Karpas-422 (cell line): ENCODE data around the gene MAJIN. TPM values are rescaled to one million over a fixed set of nuclear protein-coding genes. Genes with fewer than 3 reads are reported as not detected.
A peak's percentile ranks its signal among the peaks of the same experiment; 100 is the strongest.
"Not testable (repeated sequence)": the region's sequence is repeated elsewhere in the genome, so short reads cannot be mapped to it uniquely, and the experiment has no call there.

Experiments used
- DNase-seq: peaks from one replicate; pipeline ENCODE4 v3.0.0-alpha.2; 2015
- H2AFZ ChIP-seq: fragments of 200-600 bp; sonication (generic); 2 replicates; pipeline ENCODE4 v1.6.1; 2014; ENCODE audit warnings: antibody characterized with exemption, low read length, mixed read lengths
- H3K27ac ChIP-seq: fragments of 200-600 bp; sonication (generic); 2 replicates; pipeline ENCODE4 v1.5.1; 2014; ENCODE audit warnings: mild to moderate bottlenecking, low read length, moderate library complexity
- H3K27me3 ChIP-seq: fragments of 200-600 bp; sonication (generic); 2 replicates; pipeline ENCODE4 v1.6.1; 2014; ENCODE audit warnings: low read length, mixed read lengths
- H3K36me3 ChIP-seq: fragments of 200-600 bp; sonication (generic); 2 replicates; pipeline ENCODE4 v1.6.1; 2014; ENCODE audit warnings: low read length, mixed read lengths; ENCODE audit not compliant: insufficient read depth
- H3K4me1 ChIP-seq: fragments of 200-600 bp; sonication (generic); 2 replicates; pipeline ENCODE4 v1.6.1; 2014; ENCODE audit warnings: mild to moderate bottlenecking, low read length, mixed read lengths
- H3K4me2 ChIP-seq: fragments of 200-600 bp; sonication (generic); 2 replicates; pipeline ENCODE4 v1.6.1; 2014; ENCODE audit warnings: low read length, low read depth, mild to moderate bottlenecking; ENCODE audit not compliant: poor library complexity, severe bottlenecking
- H3K4me3 ChIP-seq: fragments of 200-600 bp; sonication (generic); 2 replicates; pipeline ENCODE4 v1.5.1; 2014; ENCODE audit warnings: mild to moderate bottlenecking, antibody characterized with exemption, low read length, mixed read lengths
- H3K79me2 ChIP-seq: fragments of 200-600 bp; sonication (generic); 2 replicates; pipeline ENCODE4 v1.6.1; 2014; ENCODE audit warnings: mild to moderate bottlenecking, low read length, mixed read lengths
- H3K9ac ChIP-seq: fragments of 200-600 bp; sonication (generic); 2 replicates; pipeline ENCODE4 v1.6.0; 2014; ENCODE audit warnings: low read length
- H3K9me2 ChIP-seq: fragments of 200-600 bp; sonication (generic), shearing (Covaris generic); replicated peaks from 2 replicates; pipeline ENCODE4 v1.6.0; 2014; ENCODE audit warnings: mild to moderate bottlenecking, low read length, moderate library complexity; ENCODE audit not compliant: insufficient read depth
- H3K9me3 ChIP-seq: fragments of 300-700, 200-600 bp; sonication (generic); 2 replicates; pipeline ENCODE4 v1.6.1; 2014; ENCODE audit warnings: low read length, mixed read lengths
- H4K20me1 ChIP-seq: fragments of 200-600 bp; sonication (generic); 2 replicates; pipeline ENCODE4 v1.6.1; 2014; ENCODE audit warnings: mild to moderate bottlenecking, antibody characterized with exemption, low read length, low read depth; ENCODE audit not compliant: insufficient read depth
- total RNA-seq: library from RNA; depleted of rRNA; stranded (reverse); fragments of >200 nt; shearing (Covaris generic); gene quantifications from 2 replicates; pipeline ENCODE4 v1.2.3, GENCODE V29; 2014; ENCODE audit warnings: low replicate concordance

The MAJIN gene
- total RNA-seq, 1 experiment from 2014 or later, result not detected

DNA sequence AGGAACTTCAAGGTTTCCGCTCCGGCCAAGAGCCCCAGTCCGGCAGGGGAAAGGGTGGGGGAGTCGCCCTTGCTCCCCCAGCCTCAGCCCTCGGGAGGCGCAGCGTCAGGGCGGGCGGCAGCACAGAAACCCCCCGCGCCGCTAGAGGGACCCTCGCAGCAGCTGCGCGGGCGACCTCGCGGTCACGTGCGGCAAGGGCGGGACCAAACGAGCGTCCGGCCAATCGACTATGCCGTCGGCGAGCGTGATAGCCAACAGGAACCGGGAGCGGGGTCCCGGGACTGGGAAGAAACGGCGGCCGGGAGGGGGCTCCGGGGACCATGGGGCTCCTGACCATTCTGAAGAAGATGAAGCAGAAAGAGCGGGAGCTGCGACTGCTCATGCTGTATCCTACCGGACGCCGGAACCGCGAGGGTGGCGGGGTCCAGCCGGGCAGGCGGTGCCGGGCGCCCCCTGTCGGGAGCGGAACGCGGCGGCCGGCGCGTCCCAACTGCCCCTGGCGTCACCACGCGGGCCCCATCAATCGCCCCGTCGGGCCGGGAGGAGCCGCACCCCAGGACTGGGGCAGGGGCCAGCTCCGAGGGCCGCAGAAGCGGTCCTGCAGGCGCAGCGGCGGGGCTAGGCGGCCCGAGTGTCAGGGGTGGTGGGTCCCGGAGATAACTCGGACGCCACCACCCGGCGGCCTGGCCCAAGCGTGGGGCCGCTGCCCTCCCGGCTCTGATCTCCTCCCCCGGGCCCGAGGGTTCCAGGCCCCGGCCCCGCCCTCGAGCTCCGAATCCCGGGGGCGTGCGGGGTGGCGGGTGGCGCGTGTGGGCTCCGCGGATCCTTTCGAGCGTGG, 42.2 kb upstream of the MAJIN start, which contains the start of gene ARL2:
Gene ARL2, plus strand, starts transcription at position 273 of the 838 bp plus-strand sequence. Its CDS starts 48 bp downstream, at position 321.
- Histone ChIP-seq H2AFZ (peak within 1 kb of the TSS; percentile 93), H3K79me2 (peaks cover 18% of the 10 kb centered on the region), H4K20me1 (no peaks in the 10 kb centered on the region), H3K4me3 (peak within 1 kb of the TSS; percentile 75), H3K9me2 (no peaks in the 10 kb centered on the region), H3K27me3 (no peaks in the 10 kb centered on the region), H3K9ac (peak within 1 kb of the TSS; percentile 95), H3K9me3 (no peaks in the 10 kb centered on the region), H3K27ac (peak within 1 kb of the TSS; percentile 85), H3K4me2 (peak within 1 kb of the TSS; percentile 94), H3K4me1 (peaks cover 17% of the 10 kb centered on the region), H3K36me3 (peaks cover 13% of the 10 kb centered on the region; the same call in 1 of the 2 replicates)
- peak; percentile 96 for DNase-seq

DNA sequence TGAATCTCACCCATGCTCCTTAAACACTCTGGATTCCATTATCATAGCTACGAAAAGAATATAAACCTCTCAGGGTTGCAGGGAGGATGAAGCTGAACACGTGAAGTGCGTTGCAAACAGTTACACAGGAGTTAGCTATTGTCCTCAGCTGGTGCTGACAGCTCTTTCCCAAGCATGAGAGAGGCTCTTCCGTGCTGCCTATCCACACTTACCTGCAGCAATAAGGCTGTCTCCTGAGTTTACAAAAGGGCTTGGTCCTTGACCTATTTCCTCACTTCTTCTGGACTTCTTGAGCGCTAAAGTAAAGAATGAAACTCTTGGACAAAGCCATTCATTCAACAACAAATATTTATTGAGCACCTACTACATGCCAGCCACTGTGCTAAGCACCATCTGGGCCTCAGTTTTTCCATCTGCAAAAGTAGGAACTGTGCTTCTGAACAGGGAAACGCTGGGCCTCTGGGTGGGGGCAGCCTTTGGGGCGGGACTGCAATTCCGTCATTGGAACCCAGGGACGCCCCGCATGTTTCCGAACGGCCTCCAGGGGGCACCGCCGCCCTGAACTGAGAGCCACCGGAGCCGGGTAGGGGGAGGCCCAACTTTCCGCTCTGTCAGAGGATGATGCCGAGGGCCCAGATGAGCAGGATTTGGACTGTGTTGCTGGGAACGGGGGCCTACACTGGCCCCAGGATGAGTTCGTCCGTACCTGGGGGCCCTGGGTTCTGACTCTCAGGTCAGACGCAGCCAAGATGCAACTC, 41.4 kb upstream of the MAJIN start:
- Histone ChIP-seq H4K20me1 (no peaks in the 10 kb centered on the region), H3K79me2 (peaks cover 18% of the 10 kb centered on the region), H3K36me3 (peaks cover 10% of the 10 kb centered on the region; the same call in 1 of the 2 replicates), H3K4me2 (peak overlapping the region; percentile 94), H3K27me3 (no peaks in the 10 kb centered on the region), H3K9ac (peak overlapping the region; percentile 95), H3K4me3 (peak overlapping the region; percentile 75), H3K9me2 (no peaks in the 10 kb centered on the region), H3K9me3 (no peaks in the 10 kb centered on the region), H3K4me1 (peaks cover 17% of the 10 kb centered on the region), H3K27ac (peak overlapping the region; percentile 85), H2AFZ (peak overlapping the region; percentile 93)
- peak; percentile 96 for DNase-seq

DNA sequence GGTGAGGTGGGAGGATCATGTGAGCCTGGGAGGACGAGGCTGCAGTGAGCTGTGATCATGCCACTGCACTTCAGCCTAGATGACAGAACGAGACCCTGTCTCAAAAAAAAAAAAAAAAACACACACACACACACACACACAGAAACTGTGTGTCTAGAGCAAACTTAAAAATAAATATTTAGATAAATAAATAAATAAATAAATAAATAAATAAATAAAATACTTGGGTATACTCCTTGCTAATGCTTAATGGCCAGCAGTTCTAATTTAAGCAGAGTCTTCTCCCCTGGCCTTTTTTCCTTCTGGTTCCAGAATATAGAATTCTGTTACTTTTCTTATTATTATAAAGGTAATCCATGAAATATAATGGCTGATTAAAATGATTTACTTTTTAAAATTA, 37.0 kb upstream of the MAJIN start:
- H3K9me3 ChIP-seq, result no peaks in the 10 kb centered on the region
- no peaks in the 10 kb centered on the region for H3K79me2 ChIP-seq
- no peaks in the 10 kb centered on the region for H3K9me2 ChIP-seq
- no peak for DNase-seq
- H3K27ac ChIP-seq, result no peak overlapping the region
- no peak overlapping the region for H3K4me3 ChIP-seq
- H3K4me2 ChIP-seq, result no peak overlapping the region
- H3K9ac ChIP-seq, result no peak overlapping the region
- H2AFZ ChIP-seq, result no peak overlapping the region
- no peaks in the 10 kb centered on the region for H3K36me3 ChIP-seq
- no peaks in the 10 kb centered on the region for H3K27me3 ChIP-seq
- H4K20me1 ChIP-seq, result no peaks in the 10 kb centered on the region
- peaks cover 8% of the 10 kb centered on the region for H3K4me1 ChIP-seq

DNA sequence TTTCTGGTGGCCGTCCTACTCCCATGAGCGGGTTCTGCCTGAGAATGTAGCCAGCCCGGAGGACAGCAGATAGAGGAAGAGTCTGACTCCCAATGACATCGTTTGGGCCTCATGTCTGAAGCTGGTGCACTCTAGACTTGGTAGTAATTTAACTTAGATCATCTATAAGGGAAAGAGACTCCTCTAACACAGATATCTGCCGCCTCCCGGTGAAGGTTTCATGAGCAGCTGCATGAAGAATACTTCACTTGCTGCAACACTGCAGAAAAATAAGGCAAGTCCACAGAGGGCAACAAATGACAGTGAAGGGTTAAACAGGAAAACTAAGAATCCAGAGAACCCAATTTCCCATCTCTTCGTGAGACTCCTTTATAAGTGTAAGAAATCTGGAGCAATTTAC, 36.1 kb upstream of the MAJIN start:
- Histone ChIP-seq H3K9me3 (no peaks in the 10 kb centered on the region), H3K4me3 (no peak overlapping the region), H3K4me1 (peaks cover under 1% of the 10 kb centered on the region), H2AFZ (no peak overlapping the region), H3K9ac (no peak overlapping the region), H3K36me3 (no peaks in the 10 kb centered on the region), H3K79me2 (no peaks in the 10 kb centered on the region), H3K4me2 (no peak overlapping the region), H3K27ac (no peak overlapping the region), H4K20me1 (no peaks in the 10 kb centered on the region), H3K27me3 (no peaks in the 10 kb centered on the region), H3K9me2 (no peaks in the 10 kb centered on the region)
- DNase-seq, result no peak

DNA sequence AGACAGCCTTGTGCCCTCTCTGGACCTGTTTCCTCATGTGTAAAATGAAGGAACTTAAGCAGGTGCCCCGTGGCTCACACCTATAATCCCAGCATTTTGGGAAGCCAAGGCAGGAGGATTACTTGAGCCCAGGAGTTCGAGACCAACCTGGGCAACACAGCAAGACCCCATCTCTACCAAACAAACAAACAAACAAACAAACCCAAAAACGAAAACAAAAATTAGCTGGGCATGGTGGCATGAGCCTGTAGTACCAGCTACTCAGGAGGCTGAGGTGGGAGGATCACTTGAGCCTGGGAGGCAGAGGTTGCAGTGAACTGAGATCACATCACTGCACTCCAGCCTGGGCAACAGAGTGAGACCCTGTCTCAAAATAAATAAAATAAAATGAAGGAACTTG, 32.1 kb upstream of the MAJIN start:
- not testable (repeated sequence) for H3K9me2 ChIP-seq, H3K4me1 ChIP-seq, DNase-seq, H3K79me2 ChIP-seq, H3K9ac ChIP-seq, H3K27ac ChIP-seq, H4K20me1 ChIP-seq, H3K36me3 ChIP-seq, H3K9me3 ChIP-seq, H3K27me3 ChIP-seq, H3K4me3 ChIP-seq, H3K4me2 ChIP-seq, H2AFZ ChIP-seq

DNA sequence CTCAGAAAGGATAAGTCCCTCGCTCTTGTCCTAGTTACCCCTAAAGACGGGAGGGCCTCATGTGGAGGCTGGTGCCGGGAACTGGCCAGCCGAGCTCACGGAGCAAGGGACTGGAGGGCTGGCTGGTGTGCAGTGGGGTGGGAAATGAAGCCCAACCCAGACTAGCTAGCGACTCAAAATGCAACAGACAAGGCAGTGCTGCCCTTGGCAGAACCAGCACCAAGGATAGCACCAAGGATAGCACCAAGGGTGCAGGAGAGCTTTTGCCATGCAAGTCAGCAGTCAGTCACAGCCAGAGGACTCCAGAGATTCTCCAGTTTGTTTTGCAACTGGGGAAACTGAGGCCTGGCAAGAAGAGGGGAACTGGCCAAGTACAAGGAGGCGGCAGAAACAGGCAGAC, 31.4 kb upstream of the MAJIN start:
- no peak for DNase-seq
- Histone ChIP-seq H3K4me2 (no peak overlapping the region), H3K9me2 (no peaks in the 10 kb centered on the region), H2AFZ (no peak overlapping the region), H3K9me3 (no peaks in the 10 kb centered on the region), H3K27me3 (no peaks in the 10 kb centered on the region), H3K36me3 (no peaks in the 10 kb centered on the region), H4K20me1 (no peaks in the 10 kb centered on the region), H3K4me1 (peaks cover 8% of the 10 kb centered on the region), H3K27ac (no peak overlapping the region), H3K9ac (no peak overlapping the region), H3K79me2 (no peaks in the 10 kb centered on the region), H3K4me3 (no peak overlapping the region)

DNA sequence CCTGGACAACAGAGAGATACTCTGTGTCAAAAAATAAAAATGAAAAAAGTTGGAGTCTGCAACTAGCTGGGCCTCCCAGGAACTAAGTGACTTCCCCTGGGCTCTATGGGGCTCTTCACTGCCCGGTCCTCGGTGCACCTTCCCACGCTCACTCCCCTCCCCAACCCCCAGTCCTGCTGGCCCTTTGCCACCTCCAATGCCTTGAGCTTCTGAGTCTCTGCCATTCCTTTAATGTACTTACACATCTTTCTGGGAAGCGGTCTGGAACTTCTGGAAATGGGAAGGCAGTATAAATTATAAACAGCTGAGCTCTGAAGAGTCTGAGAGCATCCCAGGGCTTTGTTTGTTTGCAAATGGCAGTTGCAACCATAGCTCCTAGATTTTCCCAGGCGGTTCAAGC, 30.8 kb upstream of the MAJIN start:
- Histone ChIP-seq H3K4me2 (no peak overlapping the region), H3K36me3 (no peaks in the 10 kb centered on the region), H3K4me1 (peaks cover 9% of the 10 kb centered on the region), H2AFZ (no peak overlapping the region), H3K9me2 (no peaks in the 10 kb centered on the region), H3K9me3 (no peaks in the 10 kb centered on the region), H4K20me1 (no peaks in the 10 kb centered on the region), H3K9ac (no peak overlapping the region), H3K4me3 (no peak overlapping the region), H3K27me3 (no peaks in the 10 kb centered on the region), H3K79me2 (no peaks in the 10 kb centered on the region), H3K27ac (no peak overlapping the region)
- DNase-seq, result no peak

DNA sequence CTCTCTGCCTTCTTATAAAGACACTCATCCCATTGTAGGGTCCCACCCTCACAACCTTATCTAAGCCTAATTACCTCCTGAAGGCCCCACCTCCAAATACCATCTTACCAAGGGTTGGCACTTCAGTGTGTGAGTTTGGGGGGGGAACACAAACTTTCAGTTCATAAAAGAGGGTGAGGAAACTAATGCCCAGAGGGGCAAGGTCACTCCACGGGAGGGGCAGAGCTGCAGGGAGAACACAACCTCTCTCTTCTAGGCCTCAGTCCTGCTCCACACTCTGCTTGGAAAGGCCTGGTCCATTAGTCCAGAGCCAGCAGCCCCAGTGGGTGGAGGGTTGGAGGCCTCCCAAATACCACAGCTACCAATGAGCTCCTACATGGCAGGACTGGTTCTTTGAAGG, 27.6 kb upstream of the MAJIN start:
- no peak overlapping the region for H2AFZ ChIP-seq
- H3K9ac ChIP-seq, result no peak overlapping the region
- no peak overlapping the region for H3K4me2 ChIP-seq

More for the DNA sequence above, 27.6 kb upstream of the MAJIN start:
- no peaks in the 10 kb centered on the region for H3K27me3 ChIP-seq
- peaks cover 20% of the 10 kb centered on the region for H3K4me1 ChIP-seq
- H4K20me1 ChIP-seq, result no peaks in the 10 kb centered on the region
- H3K27ac ChIP-seq, result no peak overlapping the region
- H3K9me2 ChIP-seq, result no peaks in the 10 kb centered on the region
- H3K79me2 ChIP-seq, result no peaks in the 10 kb centered on the region
- H3K36me3 ChIP-seq, result no peaks in the 10 kb centered on the region
- no peak overlapping the region for H3K4me3 ChIP-seq
- no peak for DNase-seq
- no peaks in the 10 kb centered on the region for H3K9me3 ChIP-seq
